ENCODE results near the gene RILPL1.
"Not testable (repeated sequence)": the region's sequence is repeated elsewhere in the genome, so short reads cannot be mapped to it uniquely, and the experiment has no call there.

RILPL1 gene

DNA sequence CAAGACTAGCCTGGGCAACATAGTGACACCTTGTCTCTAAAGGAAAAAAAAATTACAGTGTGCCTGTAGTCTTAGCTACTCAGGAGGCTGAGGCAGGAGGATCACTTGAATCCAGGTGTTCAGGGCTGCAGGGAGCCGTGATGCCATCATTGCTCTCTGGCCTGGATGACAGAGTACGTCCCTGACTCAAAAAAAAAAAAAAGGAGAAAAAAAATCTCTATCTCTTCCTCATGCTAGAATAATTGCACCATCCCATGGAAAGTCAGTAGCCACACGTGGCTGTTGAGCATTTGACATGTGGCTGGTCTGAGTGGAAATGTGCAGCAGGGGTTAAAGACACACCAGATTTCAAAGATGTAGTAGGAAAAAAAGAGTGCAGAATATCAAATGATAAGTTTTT, 3.8 kb downstream of the RILPL1 start:
- DNase-seq (ENCODE audit: low spot score), result no peak

DNA sequence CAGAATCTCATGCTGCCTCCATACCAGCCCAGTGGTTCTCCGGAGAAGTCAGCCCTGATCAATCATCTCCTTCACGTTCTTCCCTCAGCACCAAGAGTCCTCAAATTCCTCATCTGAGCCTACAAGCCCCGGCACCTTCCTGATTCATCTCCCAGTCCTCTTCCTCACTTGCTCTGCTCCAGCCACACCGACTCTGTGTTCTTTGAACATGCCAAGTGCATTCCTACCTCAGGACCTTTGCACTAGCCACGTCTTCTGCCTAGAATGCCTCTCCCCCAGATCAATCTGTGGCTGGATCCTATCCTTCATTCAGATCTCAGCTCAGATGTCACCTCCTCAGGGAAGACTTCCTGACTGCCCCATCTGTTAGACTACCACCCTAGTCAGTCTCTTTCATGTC, 4.7 kb downstream of the RILPL1 start:
- no peak for DNase-seq (ENCODE audit: low spot score)

DNA sequence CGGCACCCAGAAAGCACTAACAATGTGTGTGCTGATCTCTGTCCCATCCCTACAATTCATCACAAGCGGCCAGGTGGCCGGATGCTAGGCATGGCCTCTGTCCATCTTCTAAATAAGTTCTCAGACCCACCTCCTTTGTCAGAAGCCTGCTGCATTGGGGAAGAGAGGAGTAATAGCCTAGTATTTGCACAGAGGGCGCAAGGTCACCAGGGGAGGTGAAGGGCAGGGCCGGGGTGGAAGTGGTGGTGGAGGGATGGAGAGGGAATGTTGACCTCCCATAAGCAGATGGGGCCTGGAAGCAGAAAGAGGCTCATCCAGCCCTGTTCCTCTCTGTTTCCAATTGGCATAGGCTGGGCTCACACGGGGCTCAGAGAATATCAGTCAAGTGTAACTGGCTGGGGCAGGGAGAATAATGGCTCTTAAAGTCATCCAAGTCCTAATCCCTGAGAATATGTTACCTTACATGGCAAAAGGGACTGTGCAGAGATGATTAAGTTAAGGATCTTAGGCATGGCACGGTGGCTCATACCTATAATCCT, 6.9 kb downstream of the RILPL1 start:
- DNase-seq (ENCODE audit: low spot score), result no peak

DNA sequence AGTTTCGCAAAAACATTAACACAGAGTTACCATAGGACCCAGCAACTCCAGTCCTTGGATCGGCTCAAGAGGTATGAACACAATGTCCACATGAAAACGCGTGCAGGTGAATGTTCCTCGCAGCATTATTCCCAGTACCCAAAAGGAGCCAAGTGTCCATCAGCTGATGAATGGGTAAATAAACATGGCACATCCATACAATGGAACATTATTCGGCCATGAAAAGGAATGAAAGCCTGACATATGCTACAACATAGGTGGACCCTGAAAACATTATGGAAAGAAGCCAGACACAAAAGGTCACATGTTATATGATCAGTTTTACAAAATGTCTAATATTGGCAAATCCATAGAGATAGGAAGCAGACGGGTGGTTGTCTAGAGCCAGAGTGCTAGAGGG, 9.1 kb downstream of the RILPL1 start:
- DNase-seq (ENCODE audit: low spot score), result no peak

DNA sequence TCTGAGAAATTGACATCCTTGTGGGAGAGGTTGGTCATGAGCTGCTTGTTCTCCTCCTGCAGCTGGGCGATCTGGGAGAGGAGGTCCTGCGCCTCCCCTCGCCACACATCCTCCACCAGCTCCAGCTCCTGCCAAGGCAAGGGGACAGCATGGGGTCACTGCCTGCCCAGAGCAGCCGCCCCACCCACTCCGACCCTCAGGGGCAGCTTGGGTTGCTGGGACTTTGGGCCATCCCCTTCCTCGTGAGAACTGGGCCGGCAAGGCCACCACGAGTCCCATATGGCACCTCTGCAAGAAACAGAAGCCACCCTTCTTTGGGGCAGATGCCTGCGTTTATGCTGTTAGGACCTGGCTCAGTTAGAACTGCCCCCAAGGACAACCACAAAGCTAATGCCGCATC, 10.0 kb downstream of the RILPL1 start:
- no peak for DNase-seq (ENCODE audit: low spot score)

DNA sequence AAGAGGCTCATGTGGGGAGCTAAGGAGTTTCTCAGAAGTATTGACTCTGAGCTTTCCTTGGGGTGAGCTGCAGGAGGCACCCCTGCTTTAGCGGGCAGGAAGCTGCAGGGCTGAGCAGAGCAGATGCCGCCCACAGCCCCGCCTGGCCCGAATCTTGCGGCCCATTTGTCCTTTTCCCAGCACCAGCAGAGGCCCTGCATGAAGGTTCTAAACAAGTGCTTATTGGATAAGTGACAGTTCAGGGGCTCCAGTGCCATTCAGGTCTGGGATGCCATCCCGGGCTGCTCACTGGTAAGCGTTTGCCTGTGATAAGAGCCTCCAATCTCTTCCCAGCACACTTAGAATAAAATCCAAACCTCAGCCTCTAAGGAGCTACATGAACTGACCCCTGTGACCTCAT, 11.4 kb downstream of the RILPL1 start:
- no peak for DNase-seq (ENCODE audit: low spot score)

DNA sequence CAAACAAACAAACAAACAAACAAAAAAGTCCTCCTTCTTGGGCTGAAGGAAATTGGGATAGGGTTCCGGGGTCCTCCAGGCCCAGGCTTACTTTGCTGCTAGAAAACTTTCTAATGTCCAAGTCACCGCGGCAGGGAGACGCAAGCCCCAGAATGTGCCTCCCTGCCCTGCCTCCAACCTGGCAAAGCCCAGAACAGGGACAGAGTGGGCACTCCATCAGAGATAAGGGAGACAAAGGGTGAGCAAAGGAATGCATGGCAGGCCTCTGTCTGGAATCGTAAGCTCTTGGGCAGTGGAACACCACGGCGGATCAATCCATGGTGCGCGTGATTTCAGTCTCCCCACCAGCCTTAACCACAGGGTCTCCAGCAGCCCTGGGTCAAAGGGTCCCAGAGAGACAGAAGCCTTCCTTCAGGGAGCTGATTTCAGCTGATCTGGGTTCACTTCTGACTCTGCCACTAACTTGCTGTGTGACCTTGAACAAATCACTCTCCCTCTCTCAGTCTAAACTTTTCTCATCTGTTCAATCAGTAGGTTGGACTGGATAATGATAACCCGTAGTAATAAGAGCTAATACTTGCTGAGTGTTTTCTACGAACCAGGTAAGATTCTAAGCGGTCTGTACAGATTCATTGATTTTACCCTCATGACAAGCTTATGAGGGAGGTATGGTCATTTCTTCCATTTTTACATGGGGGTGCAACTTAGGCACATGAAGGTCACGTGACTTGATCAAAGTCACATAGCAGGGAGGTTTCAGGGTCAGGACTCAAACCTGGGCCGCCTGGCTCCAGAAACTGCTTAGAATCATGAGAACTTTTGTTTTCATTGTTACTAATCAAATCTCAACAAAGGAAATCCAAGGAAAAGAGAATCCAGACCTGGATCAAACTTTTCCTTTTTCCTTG, 12.7 kb downstream of the RILPL1 start:
- no peak for DNase-seq (ENCODE audit: low spot score)

DNA sequence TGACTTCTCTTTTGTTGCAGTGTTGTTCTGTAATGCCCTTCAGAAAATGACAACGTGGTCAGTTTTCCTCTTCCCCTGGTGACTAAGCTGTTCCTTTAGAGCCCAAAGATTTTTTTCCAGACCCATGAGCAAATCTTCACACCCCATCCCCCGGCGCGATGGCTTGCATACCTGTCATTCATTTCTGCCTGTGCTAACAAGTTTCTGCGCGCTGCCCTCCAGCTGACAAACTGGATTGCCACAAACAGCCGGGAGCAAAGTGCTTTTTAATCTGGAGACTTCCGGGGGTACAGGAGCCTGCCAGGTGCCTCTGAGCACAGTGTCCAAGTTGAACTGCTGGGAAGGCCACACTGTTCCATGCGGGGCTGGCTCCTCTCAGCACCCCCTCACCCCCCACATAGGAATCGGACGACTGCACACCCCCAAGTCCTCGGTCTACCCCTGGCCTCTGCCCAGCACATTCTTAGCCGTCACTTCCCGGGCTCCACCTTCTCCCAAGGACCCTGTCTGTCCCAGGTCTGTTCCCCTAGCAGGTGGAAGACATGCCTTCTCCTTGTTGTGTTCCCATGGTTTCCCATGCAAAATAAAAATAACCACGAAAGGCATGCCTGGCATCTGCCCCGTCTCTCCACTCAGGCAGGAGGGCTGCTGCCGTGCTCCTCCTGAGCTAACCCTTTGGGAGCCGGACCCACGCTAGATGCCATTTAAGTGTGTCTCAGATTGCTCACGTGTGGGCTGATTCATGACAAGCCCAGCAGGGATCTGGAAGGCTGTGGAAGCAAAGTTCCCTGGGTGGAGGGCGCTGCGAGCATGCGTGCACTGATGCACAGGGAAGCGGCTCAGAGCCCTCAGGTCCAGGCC, 14.1 kb downstream of the RILPL1 start:
- no peak for DNase-seq (ENCODE audit: low spot score)

DNA sequence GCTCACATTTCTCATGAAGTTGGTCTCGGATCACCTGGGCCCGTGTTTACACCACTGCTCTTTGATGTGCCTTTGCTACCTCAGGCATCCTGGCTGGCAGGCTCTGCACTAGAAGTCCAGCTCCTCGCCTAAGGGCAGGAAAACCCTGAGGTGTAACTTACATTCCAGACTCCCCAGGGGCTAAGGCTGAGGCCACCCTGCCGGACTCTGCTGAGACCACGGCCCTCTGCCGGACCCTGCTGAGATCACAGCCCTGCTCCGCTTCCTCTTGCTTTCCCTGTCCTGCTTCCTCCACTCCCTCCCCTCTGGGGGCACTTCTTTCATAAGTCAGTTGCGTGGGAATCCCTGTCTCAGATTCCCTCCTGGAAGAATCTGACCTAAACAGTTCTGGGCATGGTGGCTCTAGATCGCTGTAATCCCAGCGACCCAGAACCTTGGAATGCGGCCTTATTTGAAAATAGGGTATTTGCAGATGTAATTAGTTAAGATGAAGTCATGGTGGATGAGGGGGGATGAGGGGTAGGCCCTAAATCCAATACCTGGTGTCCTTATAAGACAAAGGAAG, 17.2 kb downstream of the RILPL1 start:
- no peak for DNase-seq (ENCODE audit: low spot score)

DNA sequence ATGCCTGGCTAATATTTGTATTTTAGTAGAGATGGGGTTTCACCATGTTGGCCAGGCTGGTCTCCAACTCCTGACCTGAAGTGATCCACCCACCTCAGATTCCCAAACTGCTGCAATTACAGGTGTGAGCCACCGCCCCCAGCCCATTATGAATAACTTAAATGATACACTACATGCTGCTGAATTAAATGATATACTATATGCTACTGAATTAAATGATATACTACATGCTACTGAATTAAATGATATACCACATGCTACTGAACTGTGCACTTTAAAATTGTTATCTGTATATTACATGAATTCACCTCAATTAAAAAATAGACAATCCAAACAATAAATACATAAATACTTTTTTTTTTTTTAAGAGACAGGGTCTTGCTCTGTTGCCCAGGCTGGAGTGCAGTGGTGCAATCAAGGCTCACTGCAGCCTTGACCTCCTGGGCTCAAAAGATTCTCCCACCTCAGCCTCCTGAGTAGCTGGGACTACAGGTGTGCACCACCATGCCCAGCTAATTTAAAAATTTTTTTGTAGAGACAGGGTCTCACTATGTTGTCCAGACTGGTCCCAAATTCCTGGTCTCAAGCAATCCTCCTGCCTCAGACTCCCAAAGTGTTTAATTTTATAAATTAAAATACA, 18.8 kb downstream of the RILPL1 start:
- DNase-seq (ENCODE audit: low spot score), result not testable (repeated sequence)

DNA sequence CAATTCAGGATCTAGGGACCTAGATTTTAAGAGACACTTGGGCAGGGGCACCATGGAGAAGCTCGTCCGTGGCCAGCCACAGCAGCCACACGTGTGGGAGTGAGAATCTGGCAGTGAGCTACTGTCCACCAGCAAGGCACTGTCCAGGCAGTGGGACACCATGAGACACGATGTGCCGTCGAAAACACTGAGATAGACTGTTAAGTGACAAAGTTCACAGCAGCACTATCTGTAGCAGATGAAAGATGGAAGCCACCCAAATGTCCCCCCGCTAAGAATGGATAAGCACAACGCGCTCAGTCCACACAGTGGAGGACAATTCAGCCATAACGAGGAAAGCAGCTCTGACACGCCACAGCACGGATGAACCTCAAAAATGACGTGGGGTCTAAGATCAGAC, 19.7 kb downstream of the RILPL1 start:
- no peak for DNase-seq (ENCODE audit: low spot score)

DNA sequence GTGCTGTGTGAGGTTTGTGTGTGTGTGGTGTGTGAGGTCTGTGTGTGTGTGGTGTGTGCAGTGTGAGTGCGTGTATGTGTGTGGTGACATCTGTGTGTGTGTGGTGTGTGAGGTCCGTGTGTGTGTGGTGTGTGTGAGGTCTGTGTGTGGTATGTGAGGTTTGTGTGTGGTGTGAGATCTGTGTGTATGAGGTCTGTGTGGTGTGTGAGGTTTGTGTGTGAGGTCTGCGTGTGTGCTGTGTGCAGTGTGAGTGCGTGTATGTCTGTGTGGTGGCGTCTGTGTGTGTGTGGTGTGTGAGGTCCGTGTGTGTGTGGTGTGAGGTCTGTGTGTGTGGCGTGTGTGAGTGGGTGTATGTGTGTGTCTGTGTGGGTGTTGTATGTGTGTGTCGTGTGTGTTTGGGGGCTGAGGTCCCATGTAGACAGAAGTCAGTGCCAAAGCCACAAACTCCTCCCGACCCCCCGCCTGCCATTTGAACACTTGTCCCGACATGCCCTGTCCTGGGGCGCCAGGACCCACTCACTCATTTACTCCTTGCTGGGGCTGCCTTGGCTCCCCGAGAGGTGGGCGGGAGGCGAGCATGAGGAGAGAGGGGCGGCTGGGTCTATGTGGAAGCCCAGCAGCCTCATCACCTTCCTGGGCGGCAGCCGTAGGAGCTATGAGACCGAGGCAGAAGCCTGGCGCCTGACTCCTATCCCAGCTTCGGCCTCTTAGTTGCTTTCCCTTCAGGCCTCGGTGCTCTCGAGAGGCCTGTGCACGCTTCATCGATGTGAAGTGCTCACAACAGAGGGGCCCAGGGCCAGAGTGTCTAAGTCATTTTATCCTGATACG, 20.5 kb downstream of the RILPL1 start:
- no peak for DNase-seq (ENCODE audit: low spot score)

DNA sequence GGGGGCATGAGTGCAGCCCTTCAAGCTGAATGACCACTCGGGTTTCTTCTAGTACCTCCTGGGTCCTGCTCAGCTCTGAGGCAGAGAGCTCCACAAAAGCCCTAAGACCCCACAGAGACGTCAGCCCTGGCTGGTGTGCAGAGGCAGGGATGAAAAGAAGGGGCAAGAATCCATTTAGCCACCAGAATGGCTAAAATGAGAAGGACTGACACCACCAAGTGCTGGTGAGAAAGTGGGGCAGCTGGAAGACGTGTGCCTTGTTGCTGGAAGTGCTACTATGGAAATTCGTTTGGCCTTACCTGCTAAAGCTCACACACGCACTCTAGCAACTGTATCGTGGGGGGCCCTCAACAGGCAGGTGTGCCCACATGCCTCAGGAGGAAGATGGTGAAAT, 26.7 kb downstream of the RILPL1 start:
- no peak for DNase-seq (ENCODE audit: low spot score)

DNA sequence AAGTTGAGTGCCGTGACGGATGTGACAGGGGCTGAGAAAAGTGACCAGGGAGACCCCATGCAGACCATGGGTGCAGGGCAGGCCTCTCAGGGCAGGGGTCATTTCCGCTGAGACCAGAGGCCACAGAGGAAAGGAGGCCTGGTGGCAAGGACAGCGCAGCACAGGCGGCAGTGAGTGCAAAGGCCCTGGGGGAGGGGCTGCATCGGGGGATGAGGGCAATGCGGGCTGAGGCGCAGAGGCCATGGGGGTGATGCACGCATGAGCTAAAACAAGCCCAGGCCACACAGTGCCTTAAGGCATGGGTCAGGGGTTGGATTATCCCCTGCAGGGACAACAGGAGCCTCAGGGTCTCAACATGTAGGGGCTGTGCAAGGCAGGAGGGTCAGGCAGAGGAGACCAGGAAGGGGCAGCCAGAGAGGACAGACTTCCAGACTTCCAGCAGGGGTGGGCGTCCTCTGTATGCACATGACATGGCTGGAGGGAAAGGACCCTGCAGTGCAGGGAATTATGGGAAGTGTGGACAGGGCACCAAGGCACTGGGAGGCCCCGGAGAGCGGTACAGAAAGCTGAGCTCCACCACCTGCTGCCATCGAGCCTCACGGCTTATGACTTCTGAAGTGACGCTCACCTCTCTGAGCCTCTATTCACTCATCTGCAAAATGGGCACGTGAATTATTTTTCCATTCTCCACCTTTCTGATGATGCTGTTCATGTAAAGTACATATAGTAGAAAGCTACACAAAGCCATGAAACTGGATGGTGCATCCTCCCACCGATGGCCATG, 27.3 kb downstream of the RILPL1 start:
- no peak for DNase-seq (ENCODE audit: low spot score)

DNA sequence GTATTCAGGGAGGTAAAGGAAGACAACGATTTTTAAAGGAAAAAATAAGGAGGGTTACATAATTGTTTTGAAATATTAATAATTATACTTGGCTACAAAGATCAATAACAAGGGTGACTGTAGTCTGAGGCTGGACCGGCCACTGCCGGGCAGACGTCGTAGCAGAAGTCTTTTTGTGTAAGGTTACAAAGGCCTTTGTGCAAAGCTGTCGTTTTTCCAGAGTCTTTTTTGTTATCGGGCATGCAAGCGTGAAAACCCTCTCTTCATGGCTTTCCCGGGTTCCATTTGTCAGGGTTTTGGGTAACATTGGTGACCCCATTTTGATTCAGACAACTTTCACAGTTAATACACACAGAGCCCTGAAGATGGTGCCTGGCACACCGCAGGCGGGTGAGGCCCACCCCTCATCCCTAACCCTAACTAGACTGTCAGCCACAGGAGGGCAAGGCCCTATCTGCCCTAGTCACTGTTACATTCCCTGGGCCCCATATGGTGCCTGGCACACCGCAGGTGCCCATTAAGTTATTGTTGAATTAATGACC, 31.3 kb downstream of the RILPL1 start:
- DNase-seq (ENCODE audit: low spot score), result no peak

DNA sequence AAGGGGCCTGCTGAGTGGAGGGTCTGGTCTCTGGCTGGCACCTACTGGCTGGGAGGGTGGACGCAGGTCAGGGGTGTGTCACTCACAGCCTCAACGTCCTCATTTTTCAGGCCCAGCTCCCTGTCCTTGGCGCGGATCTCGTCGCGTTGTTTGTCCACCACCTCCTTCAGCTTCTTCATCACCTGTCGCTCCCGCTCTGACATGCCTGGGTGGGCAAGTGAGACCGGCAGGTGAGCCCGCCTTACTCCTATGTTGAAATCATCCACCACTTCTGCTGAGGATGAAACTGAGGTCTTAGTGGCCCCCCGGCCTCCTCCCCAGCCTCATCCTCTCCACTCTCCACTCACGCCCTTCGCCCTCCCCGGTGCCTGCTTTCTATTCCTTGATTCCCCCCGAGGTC, 34.2 kb downstream of the RILPL1 start:
- no peak for DNase-seq (ENCODE audit: low spot score)

DNA sequence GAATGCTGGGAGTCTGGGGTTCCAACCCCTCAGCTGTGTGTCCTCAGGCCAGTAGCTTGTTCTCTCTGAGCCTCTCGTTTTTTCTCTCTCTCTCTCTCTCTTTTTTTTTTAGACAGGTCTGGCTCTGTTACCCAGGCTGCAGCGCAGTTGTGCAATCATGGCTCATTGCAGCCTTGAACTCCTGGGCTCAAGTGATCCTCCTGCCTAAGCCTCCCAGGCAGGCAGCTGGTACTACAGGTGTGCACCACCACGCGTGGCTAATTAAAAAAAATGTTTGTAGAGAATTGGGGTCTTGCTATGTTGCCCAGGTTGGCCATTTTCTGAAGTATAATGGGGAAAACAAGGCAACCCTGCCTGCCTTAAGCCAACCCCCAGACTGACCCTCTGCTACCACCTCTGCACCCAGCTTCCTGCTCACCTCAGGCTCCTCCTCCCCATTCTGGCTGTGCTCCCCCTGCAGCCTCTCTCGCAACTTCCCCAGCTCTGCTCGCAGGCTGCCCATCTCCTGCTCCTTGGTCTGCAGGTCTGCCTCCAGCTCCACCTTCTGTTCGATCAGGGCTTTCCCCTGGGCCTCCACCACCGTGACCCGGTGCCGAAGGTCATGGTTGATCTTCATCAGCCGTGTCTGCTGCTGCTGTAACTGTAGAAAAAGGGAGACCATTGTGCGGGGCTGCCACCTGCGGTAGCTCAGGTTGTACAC, 35.2 kb downstream of the RILPL1 start:
- DNase-seq (ENCODE audit: low spot score), result no peak

DNA sequence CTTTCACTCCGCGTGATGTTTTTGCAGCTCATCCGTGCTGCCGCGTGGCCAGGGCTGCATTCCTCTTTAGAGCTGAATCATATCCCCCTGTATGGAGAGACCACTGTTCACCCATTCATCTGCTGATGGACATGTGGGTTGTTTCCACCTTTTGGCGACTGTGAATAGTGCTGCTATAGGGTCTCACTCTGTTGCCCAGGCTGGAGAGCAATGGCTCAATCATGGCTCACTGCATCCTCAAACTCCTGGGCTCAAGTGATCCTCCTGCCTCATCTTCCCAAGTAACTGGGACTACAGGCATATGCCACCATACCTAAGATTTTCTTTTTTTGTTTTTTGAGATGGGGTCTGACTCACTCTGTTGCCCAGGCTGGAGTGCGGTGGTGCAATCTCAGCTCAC, 36.5 kb downstream of the RILPL1 start:
- no peak for DNase-seq (ENCODE audit: low spot score)

DNA sequence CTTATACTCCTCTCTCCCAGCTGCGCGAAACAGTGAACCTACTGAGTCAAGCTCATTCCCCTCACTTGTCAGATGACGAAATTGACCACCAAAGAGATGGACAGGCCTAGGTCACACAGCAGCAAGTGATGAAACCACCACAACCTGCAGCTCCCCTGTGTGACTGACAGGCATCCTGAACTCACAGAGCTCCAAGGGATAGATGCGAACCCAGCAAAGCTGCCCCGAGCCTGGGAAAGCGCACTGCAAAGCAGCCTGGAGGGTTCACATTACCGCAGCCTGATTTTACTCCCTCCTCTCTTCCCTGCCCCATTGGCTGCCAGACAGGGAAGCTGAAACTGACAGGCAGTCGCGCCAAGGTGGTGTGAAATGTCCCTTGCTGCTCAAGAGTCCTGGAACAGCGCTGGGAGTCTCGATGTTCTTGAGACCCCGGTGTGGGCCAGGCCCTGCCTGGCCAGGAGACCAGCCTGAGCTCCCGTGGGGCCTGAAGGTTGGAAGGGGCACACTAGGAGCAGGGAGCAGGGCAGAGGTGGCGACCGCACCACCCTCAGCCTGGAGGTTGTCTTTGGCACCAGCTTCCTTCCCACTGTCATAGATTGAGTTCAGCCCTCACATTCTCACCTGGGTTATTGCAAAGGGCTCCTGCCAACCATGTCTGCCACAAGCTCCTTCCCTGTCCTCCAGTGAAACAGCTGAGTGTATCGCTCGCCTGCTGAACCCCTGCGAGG, 39.2 kb downstream of the RILPL1 start:
- DNase-seq (ENCODE audit: low spot score), result no peak
